Measurements from ENCODE around the gene METRN. TPM values are rescaled to one million over a fixed set of nuclear protein-coding genes. Genes with fewer than 3 reads are reported as not detected.

Gene METRN
- total and polyA plus RNA-seq, 12 donors: 1.3 to 189 (median 75.6) TPM

GRCh38 chr16:720447-720989 is 5.6 kb downstream of the METRN start:
- Histone ChIP-seq H3K9me3 (replicated peaks in 1 of 3) (no peaks in the 10 kb centered on the region), H3K36me3 (replicated peaks in 1 of 2) (no peaks in the 10 kb centered on the region), H3K27ac (peak overlapping the region; percentile 82 to 95 (median 90)), H3K4me3 (peak overlapping the region; percentile 35 to 88 (median 62)), H3K4me1 (replicated peaks in 1 of 2) (peaks cover 24 to 30% of the 10 kb centered on the region in 2 donors), H3K27me3 (no peaks in the 10 kb centered on the region)
- no peak for TF ChIP-seq POLR2A (IDR thresholded peaks at IDR 0.05)
- TF ChIP-seq, protein P1, sequence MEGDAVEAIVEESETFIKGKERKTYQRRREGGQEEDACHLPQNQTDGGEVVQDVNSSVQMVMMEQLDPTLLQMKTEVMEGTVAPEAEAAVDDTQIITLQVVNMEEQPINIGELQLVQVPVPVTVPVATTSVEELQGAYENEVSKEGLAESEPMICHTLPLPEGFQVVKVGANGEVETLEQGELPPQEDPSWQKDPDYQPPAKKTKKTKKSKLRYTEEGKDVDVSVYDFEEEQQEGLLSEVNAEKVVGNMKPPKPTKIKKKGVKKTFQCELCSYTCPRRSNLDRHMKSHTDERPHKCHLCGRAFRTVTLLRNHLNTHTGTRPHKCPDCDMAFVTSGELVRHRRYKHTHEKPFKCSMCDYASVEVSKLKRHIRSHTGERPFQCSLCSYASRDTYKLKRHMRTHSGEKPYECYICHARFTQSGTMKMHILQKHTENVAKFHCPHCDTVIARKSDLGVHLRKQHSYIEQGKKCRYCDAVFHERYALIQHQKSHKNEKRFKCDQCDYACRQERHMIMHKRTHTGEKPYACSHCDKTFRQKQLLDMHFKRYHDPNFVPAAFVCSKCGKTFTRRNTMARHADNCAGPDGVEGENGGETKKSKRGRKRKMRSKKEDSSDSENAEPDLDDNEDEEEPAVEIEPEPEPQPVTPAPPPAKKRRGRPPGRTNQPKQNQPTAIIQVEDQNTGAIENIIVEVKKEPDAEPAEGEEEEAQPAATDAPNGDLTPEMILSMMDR (IDR thresholded peaks at IDR 0.05): peak in 1 of 6 experiments; percentile 2
- DNase-seq: peak in 5 of 7 donors; percentile 44 to 74 (median 62)
- intact Hi-C loops (cut with DNase I): no loop called here
- 0% methylated on average over 2 to 38 of the region's 38 CpGs for WGBS, 4 donors

- Histone ChIP-seq H3K36me3 (replicated peaks in 1 of 2) (no peaks in the 10 kb centered on the region), H3K4me3 (peak within 1 kb of the TSS; percentile 35 to 88 (median 62)), H3K27ac (peak within 1 kb of the TSS; percentile 82 to 95 (median 90)), H3K27me3 (no peaks in the 10 kb centered on the region), H3K9me3 (replicated peaks in 1 of 3) (no peaks in the 10 kb centered on the region), H3K4me1 (replicated peaks in 1 of 2) (peaks cover 17 to 25% of the 10 kb centered on the region in 2 donors)
- intact Hi-C loops (cut with DNase I): no loop called here
- TF ChIP-seq POLR2A (IDR thresholded peaks at IDR 0.05): peak; percentile 84 to 89
- TF ChIP-seq, protein P1 (IDR thresholded peaks at IDR 0.05): peak in 3 of 6 experiments; percentile 9 to 19 (median 11)
- WGBS, 4 donors: 6 to 7% (median 7%) methylated on average over 21 to 106 of the region's 106 CpGs; no CpG with 5 or more reads in 1 of the 4 donors
- peak; percentile 84 to 91 (median 86) for DNase-seq
These were observed 6.3 kb downstream of the METRN start, which contains the start of gene ANTKMT for GRCh38 chr16:720990-721764. ANTKMT (plus strand) TSS chr16:721146; CDS start chr16:721275, 129 bp downstream.

- no peaks in the 10 kb centered on the region for H3K36me3 ChIP-seq (replicated peaks in 1 of 2)
- WGBS, 4 donors: 84 to 90% (median 89%) methylated on average over 23 to 51 of the region's 51 CpGs
- DNase-seq: no peak
- peak overlapping the region in 4 of 5 donors; percentile 89 to 95 (median 90) for H3K27ac ChIP-seq
- H3K9me3 ChIP-seq (replicated peaks in 1 of 3): no peaks in the 10 kb centered on the region
- H3K4me1 ChIP-seq (replicated peaks in 1 of 2): peaks cover 13 to 17% of the 10 kb centered on the region in 2 donors
- intact Hi-C loops (cut with DNase I): no loop called here
- H3K4me3 ChIP-seq: peak overlapping the region in 1 of 4 donors; percentile 88
- no peaks in the 10 kb centered on the region for H3K27me3 ChIP-seq
- TF ChIP-seq POLR2A (IDR thresholded peaks at IDR 0.05): no peak
- TF ChIP-seq, protein P1 (IDR thresholded peaks at IDR 0.05): no peak
These were observed 7.0 kb downstream of the METRN start for GRCh38 chr16:721765-722540.

All from adrenal gland (tissue), 12 donors.